Immature natural killer cell (primary cell): ENCODE data around the gene JSRP1. TPM values are rescaled to one million over a fixed set of nuclear protein-coding genes. Genes with fewer than 3 reads are reported as not detected.

Source experiments
- DNase-seq, 3 donors: peaks; one replicate each; pipeline ENCODE4 v3.0.0; 2022; ENCODE audit warnings: mixed read lengths in 1 of 3
- H3K27ac Mint-ChIP-seq, 6 donors: one replicate each; pipeline ENCODE4 v1.8.0; 2020; ENCODE audit warnings: mixed read lengths in 6 of 6, mild to moderate bottlenecking in 5 of 6, inconsistent platforms in 4 of 6, moderate library complexity in 3 of 6
- H3K27me3 Mint-ChIP-seq, 3 donors: one replicate each; pipeline ENCODE4 v1.8.0; 2020 to 2021; ENCODE audit warnings: low read depth in 3 of 3, mild to moderate bottlenecking in 3 of 3, mixed read lengths in 3 of 3, moderate library complexity in 3 of 3, inconsistent platforms in 1 of 3
- H3K36me3 Mint-ChIP-seq, 3 donors: one replicate each; pipeline ENCODE4 v1.8.0; 2020; ENCODE audit warnings: mixed read lengths in 3 of 3, inconsistent platforms in 2 of 3, mild to moderate bottlenecking in 2 of 3
- H3K4me1 Mint-ChIP-seq, 2 donors: one replicate each; pipeline ENCODE4 v1.8.0; 2020; ENCODE audit warnings: inconsistent platforms in 2 of 2, mild to moderate bottlenecking in 2 of 2, mixed read lengths in 2 of 2, moderate library complexity in 1 of 2
- H3K4me3 Mint-ChIP-seq, 5 donors: one replicate each; pipeline ENCODE4 v1.8.0; 2020; ENCODE audit warnings: mild to moderate bottlenecking in 5 of 5, mixed read lengths in 5 of 5, inconsistent platforms in 3 of 5, moderate library complexity in 3 of 5
- H3K9me3 Mint-ChIP-seq, 6 donors: one replicate each; pipeline ENCODE4 v1.8.0; 2020; ENCODE audit warnings: mild to moderate bottlenecking in 6 of 6, mixed read lengths in 6 of 6, inconsistent platforms in 4 of 6, moderate library complexity in 3 of 6
- polyA plus RNA-seq, 3 donors: library from polyadenylated mRNA; unstranded; fragments of 300-500 nt; fragmentation: Illumina TruSeq; gene quantifications; one replicate each; pipeline ENCODE4 v1.2.3, GENCODE V29; 2021

Gene JSRP1
- polyA plus RNA-seq, 3 donors from 2014 or later: 0.94 TPM; not detected in 2

DNA sequence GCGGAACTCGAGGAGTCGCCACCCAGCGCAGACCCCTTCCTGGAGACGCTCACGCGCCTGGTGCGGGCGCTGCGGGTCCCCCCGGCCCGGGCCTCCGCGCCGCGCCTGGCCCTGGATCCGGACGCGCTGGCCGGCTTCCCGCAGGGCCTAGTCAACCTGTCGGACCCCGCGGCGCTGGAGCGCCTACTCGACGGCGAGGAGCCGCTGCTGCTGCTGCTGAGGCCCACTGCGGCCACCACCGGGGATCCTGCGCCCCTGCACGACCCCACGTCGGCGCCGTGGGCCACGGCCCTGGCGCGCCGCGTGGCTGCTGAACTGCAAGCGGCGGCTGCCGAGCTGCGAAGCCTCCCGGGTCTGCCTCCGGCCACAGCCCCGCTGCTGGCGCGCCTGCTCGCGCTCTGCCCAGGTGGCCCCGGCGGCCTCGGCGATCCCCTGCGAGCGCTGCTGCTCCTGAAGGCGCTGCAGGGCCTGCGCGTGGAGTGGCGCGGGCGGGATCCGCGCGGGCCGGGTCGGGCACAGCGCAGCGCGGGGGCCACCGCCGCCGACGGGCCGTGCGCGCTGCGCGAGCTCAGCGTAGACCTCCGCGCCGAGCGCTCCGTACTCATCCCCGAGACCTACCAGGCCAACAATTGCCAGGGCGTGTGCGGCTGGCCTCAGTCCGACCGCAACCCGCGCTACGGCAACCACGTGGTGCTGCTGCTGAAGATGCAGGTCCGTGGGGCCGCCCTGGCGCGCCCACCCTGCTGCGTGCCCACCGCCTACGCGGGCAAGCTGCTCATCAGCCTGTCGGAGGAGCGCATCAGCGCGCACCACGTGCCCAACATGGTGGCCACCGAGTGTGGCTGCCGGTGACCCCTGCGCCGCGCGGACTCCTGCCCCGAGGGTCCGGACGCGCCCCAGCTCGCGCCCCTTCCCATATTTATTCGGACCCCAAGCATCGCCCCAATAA is 4.8 kb downstream of the JSRP1 start:
- Mint-ChIP-seq H3K4me1 (peaks cover 0 to 8% of the 10 kb centered on the region in 2 donors), H3K27me3 (peaks cover 2 to 14% (median 6%) of the 10 kb centered on the region in 3 donors), H3K4me3 (peak overlapping the region in 3 of 5 donors; percentile 29 to 46 (median 36)), H3K36me3 (no peaks in the 10 kb centered on the region), H3K27ac (no peak overlapping the region), H3K9me3 (no peaks in the 10 kb centered on the region)
- no peak for DNase-seq

DNA sequence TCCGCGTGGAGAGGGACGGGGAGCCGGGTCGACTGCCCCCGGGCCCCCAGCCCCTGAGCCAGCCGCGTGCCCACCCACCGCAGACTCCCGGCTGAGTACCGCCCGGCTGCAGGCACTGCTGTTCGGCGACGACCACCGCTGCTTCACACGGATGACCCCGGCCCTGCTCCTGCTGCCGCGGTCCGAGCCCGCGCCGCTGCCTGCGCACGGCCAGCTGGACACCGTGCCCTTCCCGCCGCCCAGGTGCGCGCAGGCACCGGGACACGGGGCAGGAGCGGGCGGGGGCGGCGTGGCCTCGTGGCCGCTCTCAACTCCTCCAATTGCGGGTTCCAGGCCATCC is 5.5 kb downstream of the JSRP1 start:
- DNase-seq: no peak
- Mint-ChIP-seq H3K9me3 (no peaks in the 10 kb centered on the region), H3K4me1 (peaks cover 0 to 8% of the 10 kb centered on the region in 2 donors), H3K27ac (no peak overlapping the region), H3K36me3 (peaks cover 0 to 3% (median 3%) of the 10 kb centered on the region in 3 donors), H3K27me3 (peaks cover 2 to 16% (median 4%) of the 10 kb centered on the region in 3 donors), H3K4me3 (no peak overlapping the region)

DNA sequence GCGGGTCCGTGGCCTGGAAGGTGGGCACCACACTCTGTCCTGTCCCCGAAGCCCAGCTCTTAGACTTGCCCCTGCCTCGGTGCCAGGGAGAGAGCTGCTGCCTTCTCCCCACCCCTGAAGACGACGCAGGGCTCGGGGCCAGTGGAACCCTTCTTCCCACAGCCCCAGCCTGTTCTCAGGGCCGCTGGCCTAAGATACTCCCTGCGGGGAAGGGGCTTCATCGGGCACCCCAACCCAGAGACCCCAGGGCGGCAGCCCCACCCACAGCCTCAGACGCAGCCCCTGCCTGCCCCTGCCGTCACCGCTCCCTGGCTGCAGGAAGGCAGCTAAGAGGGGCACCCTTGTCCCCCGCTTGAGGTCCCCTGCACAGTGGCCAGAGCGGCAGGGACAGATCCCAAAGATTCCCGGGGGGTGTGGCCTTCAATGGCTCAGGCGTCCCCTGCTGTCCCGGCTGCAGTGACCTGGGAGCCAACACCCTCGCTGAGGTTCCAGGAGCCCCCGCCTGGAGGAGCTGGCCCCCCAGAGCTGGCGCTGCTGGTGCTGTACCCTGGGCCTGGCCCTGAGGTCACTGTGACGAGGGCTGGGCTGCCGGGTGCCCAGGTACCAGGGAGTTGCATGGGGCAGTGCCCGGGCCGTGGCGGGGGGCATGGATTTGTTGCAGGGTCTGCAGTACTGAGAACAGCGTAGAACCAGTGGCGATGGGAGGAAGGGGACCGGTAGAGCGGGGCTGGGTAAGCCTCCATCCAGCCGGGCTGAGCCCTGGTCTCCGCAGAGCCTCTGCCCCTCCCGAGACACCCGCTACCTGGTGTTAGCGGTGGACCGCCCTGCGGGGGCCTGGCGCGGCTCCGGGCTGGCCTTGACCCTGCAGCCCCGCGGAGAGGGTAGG is 6.1 kb downstream of the JSRP1 start:
- H3K27ac Mint-ChIP-seq: no peak overlapping the region
- H3K36me3 Mint-ChIP-seq: peaks cover 0 to 7% (median 6%) of the 10 kb centered on the region in 3 donors
- H3K4me3 Mint-ChIP-seq: no peak overlapping the region
- DNase-seq: no peak
- H3K4me1 Mint-ChIP-seq: peaks cover 0 to 8% of the 10 kb centered on the region in 2 donors
- H3K9me3 Mint-ChIP-seq: no peaks in the 10 kb centered on the region
- peaks cover 2 to 16% (median 4%) of the 10 kb centered on the region in 3 donors for H3K27me3 Mint-ChIP-seq

DNA sequence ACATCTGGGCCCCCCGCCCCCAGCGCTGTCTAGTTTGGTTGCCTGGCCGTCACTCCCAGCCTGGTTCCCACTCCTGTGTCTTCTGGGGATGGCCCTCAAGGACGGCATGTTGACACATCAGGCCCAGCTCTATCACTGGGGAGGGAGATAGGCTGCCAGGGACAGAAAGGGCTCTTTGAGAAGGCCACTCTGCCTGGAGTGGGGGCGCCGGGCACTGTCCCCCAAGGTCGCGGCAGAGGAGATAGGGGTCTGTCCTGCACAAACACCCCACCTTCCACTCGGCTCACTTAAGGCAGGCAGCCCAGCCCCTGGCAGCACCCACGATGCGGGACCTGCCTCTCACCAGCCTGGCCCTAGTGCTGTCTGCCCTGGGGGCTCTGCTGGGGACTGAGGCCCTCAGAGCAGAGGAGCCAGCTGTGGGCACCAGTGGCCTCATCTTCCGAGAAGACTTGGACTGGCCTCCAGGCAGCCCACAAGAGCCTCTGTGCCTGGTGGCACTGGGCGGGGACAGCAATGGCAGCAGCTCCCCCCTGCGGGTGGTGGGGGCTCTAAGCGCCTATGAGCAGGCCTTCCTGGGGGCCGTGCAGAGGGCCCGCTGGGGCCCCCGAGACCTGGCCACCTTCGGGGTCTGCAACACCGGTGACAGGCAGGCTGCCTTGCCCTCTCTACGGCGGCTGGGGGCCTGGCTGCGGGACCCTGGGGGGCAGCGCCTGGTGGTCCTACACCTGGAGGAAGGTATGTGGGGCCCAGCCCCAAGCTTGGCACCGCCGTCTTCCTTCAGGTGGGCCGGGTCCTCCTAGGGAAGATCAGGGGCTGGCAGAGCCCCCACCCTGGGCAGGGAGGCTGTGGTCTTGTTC is 7.0 kb downstream of the JSRP1 start, which contains the start of gene AMH:
Gene AMH, plus strand, starts transcription at position 314 of the 857 bp plus-strand sequence. Its CDS starts 10 bp downstream, at position 324.
- H3K36me3 Mint-ChIP-seq: peaks cover 0 to 12% (median 6%) of the 10 kb centered on the region in 3 donors
- H3K9me3 Mint-ChIP-seq: no peaks in the 10 kb centered on the region
- peaks cover 0 to 8% of the 10 kb centered on the region in 2 donors for H3K4me1 Mint-ChIP-seq
- no peak within 1 kb of the TSS for H3K27ac Mint-ChIP-seq
- H3K27me3 Mint-ChIP-seq: peaks cover 4 to 16% (median 4%) of the 10 kb centered on the region in 3 donors
- H3K4me3 Mint-ChIP-seq: no peak within 1 kb of the TSS
- DNase-seq: no peak

DNA sequence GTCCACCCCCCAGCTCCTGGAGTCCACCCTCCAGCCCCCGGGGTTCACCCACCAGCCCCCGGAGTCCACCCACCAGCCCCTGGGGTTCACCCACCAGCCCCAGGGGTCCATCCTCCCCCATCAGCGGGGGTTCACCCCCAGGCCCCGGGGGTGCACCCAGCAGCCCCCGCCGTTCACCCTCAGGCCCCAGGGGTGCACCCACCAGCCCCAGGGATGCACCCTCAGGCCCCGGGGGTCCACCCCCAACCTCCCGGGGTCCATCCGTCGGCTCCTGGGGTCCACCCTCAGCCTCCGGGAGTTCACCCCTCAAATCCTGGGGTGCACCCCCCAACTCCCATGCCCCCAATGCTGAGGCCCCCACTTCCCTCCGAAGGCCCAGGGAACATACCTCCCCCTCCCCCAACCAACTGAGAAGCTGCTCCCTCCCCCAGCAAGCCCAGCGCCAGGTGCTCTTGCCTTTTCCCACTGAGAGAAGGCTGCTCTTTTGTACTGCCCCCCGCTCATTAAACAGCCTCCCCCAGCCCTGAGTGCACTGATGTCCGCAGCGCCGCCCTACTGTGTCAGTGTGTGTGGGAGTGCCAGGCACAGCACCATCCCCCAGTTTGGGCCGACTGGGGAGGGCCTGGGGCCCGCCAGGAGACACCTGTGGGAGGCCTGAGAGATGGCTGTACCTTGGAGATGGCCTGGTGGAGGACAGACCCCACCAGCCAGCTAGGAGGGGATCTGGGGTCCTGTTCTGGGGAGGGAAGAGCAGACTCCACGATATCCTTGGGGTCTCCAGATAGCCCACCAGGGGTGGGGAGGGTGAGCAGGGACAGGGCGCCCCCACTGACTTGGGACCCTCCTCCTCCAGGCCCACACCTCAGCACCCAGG is 7.8 kb downstream of the JSRP1 start:
- H3K27me3 Mint-ChIP-seq: peaks cover 4 to 17% (median 4%) of the 10 kb centered on the region in 3 donors
- H3K27ac Mint-ChIP-seq: no peak overlapping the region
- H3K9me3 Mint-ChIP-seq: no peaks in the 10 kb centered on the region
- DNase-seq: no peak
- H3K4me3 Mint-ChIP-seq: no peak overlapping the region
- peaks cover 0 to 6% of the 10 kb centered on the region in 2 donors for H3K4me1 Mint-ChIP-seq
- peaks cover 0 to 12% (median 6%) of the 10 kb centered on the region in 3 donors for H3K36me3 Mint-ChIP-seq

DNA sequence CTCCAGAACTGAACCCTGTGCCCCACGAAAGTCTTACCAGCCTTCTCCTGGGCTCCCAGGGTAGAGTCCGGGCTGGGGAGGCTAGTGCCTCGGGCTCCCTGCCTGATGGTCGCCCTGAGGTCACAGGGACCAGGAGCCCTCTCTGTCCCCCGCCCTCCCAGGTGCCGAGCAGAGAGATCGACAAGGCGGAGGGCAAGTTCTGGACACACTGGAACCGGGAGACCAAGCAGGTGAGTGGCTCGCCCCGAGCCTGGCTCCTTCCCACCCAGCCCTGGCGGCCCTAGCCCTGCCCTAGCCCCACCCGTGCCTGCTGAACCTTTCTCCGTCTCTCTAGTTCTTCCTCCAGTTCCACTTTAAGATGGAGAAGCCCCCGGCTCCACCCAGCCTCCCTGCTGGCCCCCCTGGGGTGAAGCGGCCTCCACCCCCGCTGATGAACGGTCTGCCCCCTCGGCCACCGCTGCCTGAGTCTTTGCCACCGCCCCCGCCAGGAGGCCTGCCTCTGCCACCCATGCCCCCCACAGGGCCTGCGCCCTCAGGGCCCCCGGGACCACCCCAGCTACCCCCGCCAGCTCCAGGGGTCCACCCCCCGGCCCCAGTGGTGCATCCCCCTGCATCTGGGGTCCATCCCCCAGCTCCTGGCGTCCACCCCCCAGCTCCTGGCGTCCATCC is 8.7 kb downstream of the JSRP1 start:
- peaks cover 2 to 11% (median 4%) of the 10 kb centered on the region in 3 donors for H3K27me3 Mint-ChIP-seq
- H3K4me1 Mint-ChIP-seq: peaks cover 4 to 7% of the 10 kb centered on the region in 2 donors
- no peak overlapping the region for H3K27ac Mint-ChIP-seq
- H3K36me3 Mint-ChIP-seq: peaks cover 0 to 14% (median 6%) of the 10 kb centered on the region in 3 donors
- DNase-seq: no peak
- no peaks in the 10 kb centered on the region for H3K9me3 Mint-ChIP-seq
- no peak overlapping the region for H3K4me3 Mint-ChIP-seq

DNA sequence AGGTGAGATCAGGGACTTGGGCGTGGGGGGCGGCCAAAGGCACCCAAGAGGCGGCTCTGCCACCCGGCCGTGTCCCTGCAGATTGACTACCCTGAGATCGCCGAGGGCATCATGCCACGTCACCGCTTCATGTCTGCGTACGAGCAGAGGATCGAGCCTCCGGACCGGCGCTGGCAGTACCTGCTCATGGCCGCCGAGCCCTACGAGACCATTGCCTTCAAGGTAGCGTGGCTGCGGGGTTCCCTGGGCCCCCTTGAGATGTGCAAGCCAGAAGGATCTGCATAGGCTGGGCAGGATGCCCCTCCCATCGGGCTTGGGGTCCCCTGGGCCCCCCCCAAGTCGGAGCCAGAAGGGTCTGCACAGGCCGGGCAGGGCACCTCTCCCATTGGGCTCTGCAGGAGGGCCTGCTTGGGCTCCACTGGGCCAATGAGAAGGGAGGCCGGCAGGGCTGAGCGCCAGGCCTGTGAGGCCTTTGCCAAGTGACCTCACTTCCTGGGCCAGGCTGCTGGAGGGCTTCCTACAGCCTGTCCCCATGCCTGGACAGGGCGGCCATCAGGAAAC is 9.3 kb downstream of the JSRP1 start:
- Mint-ChIP-seq H3K36me3 (peaks cover 0 to 16% (median 6%) of the 10 kb centered on the region in 3 donors), H3K4me3 (no peak overlapping the region), H3K27ac (no peak overlapping the region), H3K4me1 (peaks cover 9 to 11% of the 10 kb centered on the region in 2 donors), H3K27me3 (peaks cover 2 to 6% (median 4%) of the 10 kb centered on the region in 3 donors), H3K9me3 (no peaks in the 10 kb centered on the region)
- DNase-seq: no peak

DNA sequence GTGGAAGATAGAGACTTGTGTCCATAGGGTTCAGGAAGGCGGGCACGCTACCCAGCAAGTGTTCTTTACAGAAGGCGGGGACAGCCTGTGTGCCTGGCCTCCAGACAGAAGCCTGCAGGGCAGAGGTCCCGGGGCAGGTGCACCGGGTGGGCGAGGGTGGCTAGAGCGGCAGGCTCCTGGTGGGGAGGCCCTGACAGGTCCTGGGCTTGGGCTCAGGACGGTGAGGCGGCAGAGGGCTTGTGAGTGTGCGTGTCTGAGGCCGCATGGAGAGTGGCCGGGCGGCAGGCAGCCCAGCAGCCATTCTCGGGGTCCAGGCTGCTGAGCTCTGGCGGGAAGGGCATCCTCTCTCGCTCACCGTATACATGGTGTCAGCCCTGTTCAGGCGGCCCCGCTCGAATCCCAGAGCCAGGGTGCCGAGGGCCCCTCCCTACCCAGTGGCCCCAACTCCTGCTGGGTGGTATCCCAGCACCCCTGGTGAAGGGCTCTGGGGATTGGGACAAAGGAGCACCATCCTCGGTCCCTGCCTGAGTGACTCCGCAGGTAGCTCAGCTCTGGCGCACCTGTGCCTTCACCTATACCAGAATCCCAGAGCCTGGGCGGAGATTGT is 10.1 kb downstream of the JSRP1 start:
- peaks cover 2 to 4% (median 3%) of the 10 kb centered on the region in 3 donors for H3K27me3 Mint-ChIP-seq
- peaks cover 0 to 16% (median 6%) of the 10 kb centered on the region in 3 donors for H3K36me3 Mint-ChIP-seq
- no peak overlapping the region for H3K4me3 Mint-ChIP-seq
- DNase-seq: no peak
- H3K27ac Mint-ChIP-seq: no peak overlapping the region
- no peaks in the 10 kb centered on the region for H3K9me3 Mint-ChIP-seq
- H3K4me1 Mint-ChIP-seq: peaks cover 16 to 18% of the 10 kb centered on the region in 2 donors

DNA sequence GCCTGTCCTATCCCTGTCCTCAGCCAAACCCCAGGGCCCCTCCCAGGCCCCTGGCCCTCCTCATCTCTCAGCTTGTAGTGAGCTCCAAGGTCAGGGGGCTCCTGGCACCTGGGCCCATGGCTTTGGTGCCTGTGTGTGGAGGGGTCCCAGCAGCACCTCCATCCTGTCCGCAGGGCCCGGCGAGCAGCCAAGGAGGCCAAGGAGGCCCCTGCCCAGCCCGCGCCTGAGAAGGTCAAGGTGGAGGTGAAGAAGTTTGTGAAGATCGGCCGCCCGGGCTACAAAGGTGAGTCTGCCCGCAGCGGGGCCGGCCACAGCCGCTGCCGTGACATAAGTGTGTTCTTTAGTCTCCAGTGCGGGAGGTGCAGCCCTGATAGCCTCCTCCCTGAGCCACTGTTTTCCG is 10.9 kb downstream of the JSRP1 start:
- no peaks in the 10 kb centered on the region for H3K9me3 Mint-ChIP-seq
- DNase-seq: no peak
- H3K27ac Mint-ChIP-seq: no peak overlapping the region
- no peak overlapping the region for H3K4me3 Mint-ChIP-seq
- peaks cover 0 to 16% (median 6%) of the 10 kb centered on the region in 3 donors for H3K36me3 Mint-ChIP-seq
- peaks cover 2 to 4% (median 4%) of the 10 kb centered on the region in 3 donors for H3K27me3 Mint-ChIP-seq
- H3K4me1 Mint-ChIP-seq: peaks cover 24 to 27% of the 10 kb centered on the region in 2 donors

DNA sequence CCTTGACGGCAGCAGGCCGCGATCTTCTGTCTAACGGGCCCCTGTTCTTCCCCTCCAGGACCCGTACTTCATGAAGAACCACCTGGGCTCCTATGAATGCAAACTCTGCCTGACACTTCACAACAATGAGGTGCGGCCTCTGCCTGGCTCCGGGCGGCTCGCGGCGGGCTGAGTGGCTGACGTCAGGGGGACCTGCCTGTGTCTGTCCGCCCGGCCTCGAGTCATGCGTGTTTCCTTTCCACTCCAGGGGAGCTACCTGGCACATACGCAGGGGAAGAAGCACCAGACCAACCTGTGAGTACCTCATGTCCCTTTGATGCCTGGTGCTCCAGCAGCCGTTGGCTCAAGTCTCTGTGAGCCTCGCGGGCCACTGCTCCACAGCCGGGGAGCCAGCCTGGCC is 11.7 kb downstream of the JSRP1 start:
- peaks cover 32% of the 10 kb centered on the region in 2 donors for H3K4me1 Mint-ChIP-seq
- H3K36me3 Mint-ChIP-seq: peaks cover 0 to 16% (median 10%) of the 10 kb centered on the region in 3 donors
- H3K9me3 Mint-ChIP-seq: no peaks in the 10 kb centered on the region
- DNase-seq: no peak
- H3K27me3 Mint-ChIP-seq: peaks cover 2 to 7% (median 2%) of the 10 kb centered on the region in 3 donors
- no peak overlapping the region for H3K4me3 Mint-ChIP-seq
- no peak overlapping the region for H3K27ac Mint-ChIP-seq

DNA sequence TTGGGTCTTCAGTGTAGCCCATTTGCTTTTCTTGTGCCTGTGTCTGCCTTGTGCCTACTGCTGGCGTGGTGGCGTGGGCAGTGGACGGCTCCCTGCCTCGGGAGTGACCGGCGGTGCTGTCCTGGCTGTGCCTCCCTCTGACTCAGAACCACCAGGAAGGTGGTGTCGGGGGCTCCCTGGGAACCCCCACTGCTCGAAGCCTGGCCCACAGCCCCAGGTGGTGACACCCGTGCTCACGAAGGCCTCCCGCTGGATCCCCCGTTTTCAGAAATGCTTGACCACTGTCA is 12.1 kb downstream of the JSRP1 start:
- Mint-ChIP-seq H3K9me3 (no peaks in the 10 kb centered on the region), H3K36me3 (peaks cover 0 to 16% (median 10%) of the 10 kb centered on the region in 3 donors), H3K27ac (peak overlapping the region in 1 of 6 donors; percentile 17), H3K27me3 (peaks cover 0 to 9% (median 2%) of the 10 kb centered on the region in 3 donors), H3K4me1 (peaks cover 36% of the 10 kb centered on the region in 2 donors), H3K4me3 (no peak overlapping the region)
- no peak for DNase-seq
